Activated CD8-positive, alpha-beta memory T cell treated with anti-CD3 and anti-CD28 coated beads, Interleukin-2, amount 50 U/mL, for 4 hours (primary cell): ENCODE measurements around the gene CCND1.

Experiments used
- DNase-seq: peaks from one replicate; pipeline ENCODE4 v3.0.0-alpha.2; 2020

CCND1 gene

GRCh38 chr11:69696749-69697468 lies 56.0 kb downstream of the CCND1 start:
- no peak for DNase-seq

- no peak for DNase-seq
Measured at GRCh38 chr11:69697469-69697843, 56.5 kb downstream of the CCND1 start.

GRCh38 chr11:69697861-69698260 lies 56.9 kb downstream of the CCND1 start:
- DNase-seq = no peak

GRCh38 chr11:69698362-69698761 lies 57.4 kb downstream of the CCND1 start:
- DNase-seq = no peak

- DNase-seq = no peak
Measured at GRCh38 chr11:69699213-69699612, 58.3 kb downstream of the CCND1 start.

GRCh38 chr11:69700278-69701140 lies 59.6 kb downstream of the CCND1 start:
- no peak for DNase-seq

- DNase-seq = no peak
Measured at GRCh38 chr11:69702239-69702691, 61.3 kb downstream of the CCND1 start.

GRCh38 chr11:69702769-69703452 lies 62.0 kb downstream of the CCND1 start:
- DNase-seq = no peak

GRCh38 chr11:69703453-69703767 lies 62.5 kb downstream of the CCND1 start:
- no peak for DNase-seq
